Glomerular endothelial cell (primary cell): ENCODE data around the gene MAP2K2. TPM values are rescaled to one million over a fixed set of nuclear protein-coding genes. Genes with fewer than 3 reads are reported as not detected.

Experiments used
- DNase-seq: peaks from one replicate; pipeline ENCODE4 v3.0.0-alpha.2; 2011; ENCODE audit warnings: low read depth, low spot score; ENCODE audit errors: extremely low read depth
- total RNA-seq: library from RNA; depleted of rRNA; stranded (reverse); fragments of >200 nt; gene quantifications from 2 replicates; pipeline ENCODE4 v1.2.3, GENCODE V29; 2015

The MAP2K2 gene
- total RNA-seq, 1 donor from 2014 or later, result 139 TPM

- DNase-seq, result no peak
Measured at GRCh38 chr19:4100647-4101495, 23.1 kb downstream of the MAP2K2 start.

- no peak for DNase-seq
Measured at GRCh38 chr19:4099041-4099764, 24.7 kb downstream of the MAP2K2 start.

DNA sequence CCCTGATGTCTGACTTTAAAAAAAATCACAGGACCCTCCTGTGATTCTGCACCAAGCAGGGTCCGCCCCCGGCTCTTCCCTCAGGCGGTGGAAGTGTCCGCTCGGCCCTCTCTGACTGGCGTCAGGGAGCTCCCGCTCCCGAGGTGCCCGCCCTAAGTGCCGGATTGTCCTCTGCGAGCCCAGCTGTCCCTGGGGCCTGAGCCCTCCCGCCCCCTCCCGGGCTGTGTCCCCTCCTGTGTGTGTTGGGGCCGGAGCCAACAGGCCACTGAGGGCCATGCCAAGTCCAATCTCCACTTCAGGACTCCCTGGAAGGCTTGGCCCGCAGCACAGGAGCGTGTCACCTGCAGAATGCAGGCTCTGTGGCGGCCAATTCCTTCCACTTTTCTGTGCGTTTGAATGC lies 25.4 kb downstream of the MAP2K2 start:
- no peak for DNase-seq

GRCh38 chr19:4097501-4097900 lies 26.4 kb downstream of the MAP2K2 start:
- no peak for DNase-seq

DNA sequence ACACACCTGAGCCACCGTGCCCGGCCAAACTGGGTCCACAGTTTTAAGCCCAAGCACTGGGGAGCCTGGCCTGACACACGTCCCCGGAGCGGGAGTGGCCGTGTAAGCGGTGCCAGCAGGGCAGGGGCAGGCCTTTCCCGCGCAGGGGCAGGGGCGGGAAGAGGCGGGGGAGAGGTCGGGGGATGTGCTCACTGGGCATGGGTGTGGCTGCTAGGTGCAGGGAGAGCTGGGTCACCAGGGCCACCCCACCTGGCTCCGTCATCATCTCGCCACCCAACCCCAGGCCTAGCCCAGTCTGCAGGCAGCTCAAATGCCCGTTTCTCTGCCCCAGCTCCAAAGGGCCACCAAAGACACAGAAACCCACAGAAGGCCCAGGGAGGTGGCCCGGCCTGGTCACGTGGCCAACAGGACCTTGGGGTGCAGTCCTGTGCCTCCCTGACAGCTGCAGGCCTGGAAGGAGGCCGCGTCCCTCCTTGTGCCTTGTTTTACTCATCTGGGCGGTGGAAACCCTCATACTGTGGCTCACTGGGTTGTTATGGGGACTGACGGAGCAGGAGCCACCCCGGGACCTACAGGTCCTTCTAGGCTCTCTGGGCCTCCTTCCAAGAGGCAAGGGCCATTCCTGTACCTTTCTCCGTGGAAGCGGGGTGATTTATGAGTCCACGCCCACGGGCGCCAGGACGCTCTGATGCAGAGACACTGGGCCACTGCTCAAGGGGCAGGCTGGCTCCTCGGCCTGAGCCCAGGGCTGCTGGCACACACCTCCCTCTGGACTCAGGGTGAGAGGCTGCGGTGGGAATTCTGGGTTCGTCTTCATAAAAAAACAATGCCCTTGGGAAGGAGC lies 27.7 kb downstream of the MAP2K2 start:
- DNase-seq, result no peak

DNA sequence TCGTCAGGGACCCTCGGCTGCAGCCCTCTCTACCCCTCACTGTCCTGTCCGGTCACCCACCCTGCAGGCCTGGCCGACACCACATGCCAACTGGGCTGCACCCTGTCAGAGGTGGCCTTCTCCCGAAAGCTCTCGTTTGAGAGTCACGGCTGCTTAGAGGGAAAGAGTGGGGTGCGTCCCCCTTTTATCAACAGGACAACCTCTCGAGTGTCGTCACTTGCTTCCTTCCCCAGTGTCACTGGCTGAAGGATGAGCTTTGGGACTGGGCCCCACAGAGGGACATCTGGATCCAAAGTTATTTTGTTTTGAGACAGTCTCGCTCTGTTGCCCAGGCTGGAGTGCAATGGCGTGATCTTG lies 28.5 kb downstream of the MAP2K2 start:
- DNase-seq, result no peak

GRCh38 chr19:4094761-4095487 lies 29.0 kb downstream of the MAP2K2 start:
- DNase-seq, result no peak

- DNase-seq, result no peak
Measured at GRCh38 chr19:4094291-4094690, 29.6 kb downstream of the MAP2K2 start.

DNA sequence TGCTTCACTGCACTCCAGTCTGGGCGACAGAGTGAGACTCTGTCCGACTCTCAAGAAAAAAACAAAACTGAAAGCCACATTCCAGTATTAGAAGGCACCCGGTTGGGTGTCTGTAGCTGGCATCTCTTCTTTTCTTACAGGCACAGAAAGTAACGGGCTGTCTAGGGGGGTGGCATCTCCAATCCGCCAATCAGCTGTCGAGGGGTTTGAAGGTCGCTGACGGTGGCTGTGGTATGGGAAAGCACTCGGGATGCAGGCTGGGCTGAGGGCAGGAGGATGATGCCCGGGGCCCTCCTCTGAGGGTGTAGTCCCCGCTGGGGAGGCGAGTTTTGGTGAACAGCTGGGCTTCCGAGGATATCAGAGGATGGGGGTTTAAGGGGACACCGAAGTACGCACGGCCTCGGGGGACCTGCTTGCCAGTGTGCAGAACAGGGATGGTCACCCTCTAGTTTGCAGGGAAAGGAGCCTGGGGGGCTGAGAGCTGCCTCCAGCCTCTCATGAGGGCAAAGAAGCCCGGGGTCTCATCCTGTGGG lies 30.2 kb downstream of the MAP2K2 start:
- DNase-seq, result no peak

DNA sequence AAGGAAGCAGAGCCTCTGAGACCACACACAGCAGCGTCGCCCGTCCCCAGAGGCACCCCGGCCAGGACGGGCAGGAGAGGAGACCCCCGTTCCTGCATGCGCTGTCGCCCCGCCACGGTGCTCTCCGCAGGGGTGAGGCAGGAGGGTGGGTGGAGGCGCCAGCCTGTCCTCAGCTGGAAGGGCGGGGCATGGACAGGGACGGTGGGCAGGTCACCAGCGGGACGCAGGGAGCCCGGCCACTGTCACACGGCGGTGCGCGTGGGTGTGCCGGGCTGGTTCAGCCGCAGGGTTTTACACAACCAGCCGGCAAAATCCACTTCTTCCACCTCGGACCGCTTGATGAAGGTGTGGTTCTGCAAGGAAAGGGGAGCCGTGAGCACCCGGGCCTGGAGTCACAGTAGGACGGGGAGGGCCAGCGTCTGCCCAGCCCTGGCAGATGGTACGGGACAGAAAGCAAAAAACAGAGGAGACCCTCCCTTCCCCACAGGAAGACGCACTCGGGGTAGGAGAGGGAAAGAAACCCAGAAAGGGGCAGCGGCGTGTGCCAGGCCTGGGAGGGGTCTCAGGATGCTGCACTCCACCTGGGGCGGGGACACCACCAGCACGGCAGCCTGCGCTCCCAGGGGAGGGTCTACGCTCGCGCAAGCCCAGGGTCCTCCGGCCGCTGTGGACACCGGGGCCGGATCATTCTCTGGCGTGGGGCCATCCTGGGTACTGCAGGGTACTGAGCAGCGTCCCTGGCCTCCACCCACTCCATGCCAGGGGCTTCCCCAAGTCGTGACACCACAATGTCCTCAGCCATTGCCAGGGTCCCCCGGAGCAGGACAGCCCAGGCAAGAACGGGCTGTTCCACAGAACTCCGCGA lies 33.3 kb downstream of the MAP2K2 start:
- DNase-seq, result no peak

DNA sequence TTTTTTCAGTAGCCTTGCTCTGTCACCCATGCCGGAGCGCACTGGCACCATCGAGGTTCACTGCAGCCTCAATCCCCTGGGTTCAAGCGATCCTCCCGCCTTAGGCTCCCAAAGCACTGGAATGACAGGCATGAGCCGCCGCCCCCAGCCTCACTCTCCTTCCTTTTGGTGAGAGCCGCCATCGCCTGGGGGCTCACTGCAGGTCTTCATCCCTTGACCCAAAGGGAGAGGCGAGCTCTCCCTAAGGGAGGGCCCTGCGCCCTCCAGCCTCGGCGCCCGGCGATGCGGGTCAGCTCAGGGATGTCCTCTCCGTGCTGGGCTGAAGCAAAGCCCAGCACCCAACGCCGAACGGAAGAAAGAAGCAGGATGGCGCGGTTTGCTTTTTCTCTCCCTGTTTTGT lies 34.0 kb downstream of the MAP2K2 start:
- DNase-seq, result no peak

GRCh38 chr19:4089400-4089908 lies 34.5 kb downstream of the MAP2K2 start:
- DNase-seq, result no peak

GRCh38 chr19:4088975-4089374 lies 34.9 kb downstream of the MAP2K2 start:
- DNase-seq, result no peak

- DNase-seq, result no peak
Measured at GRCh38 chr19:4087787-4088679, 35.9 kb downstream of the MAP2K2 start.

GRCh38 chr19:4086411-4086867 lies 37.5 kb downstream of the MAP2K2 start:
- no peak for DNase-seq

- DNase-seq, result no peak
Measured at GRCh38 chr19:4084547-4084877, 39.4 kb downstream of the MAP2K2 start.

- no peak for DNase-seq
Measured at GRCh38 chr19:4083677-4084546, 40.0 kb downstream of the MAP2K2 start.
